ENCODE results near the gene NGEF.

The NGEF gene

DNA sequence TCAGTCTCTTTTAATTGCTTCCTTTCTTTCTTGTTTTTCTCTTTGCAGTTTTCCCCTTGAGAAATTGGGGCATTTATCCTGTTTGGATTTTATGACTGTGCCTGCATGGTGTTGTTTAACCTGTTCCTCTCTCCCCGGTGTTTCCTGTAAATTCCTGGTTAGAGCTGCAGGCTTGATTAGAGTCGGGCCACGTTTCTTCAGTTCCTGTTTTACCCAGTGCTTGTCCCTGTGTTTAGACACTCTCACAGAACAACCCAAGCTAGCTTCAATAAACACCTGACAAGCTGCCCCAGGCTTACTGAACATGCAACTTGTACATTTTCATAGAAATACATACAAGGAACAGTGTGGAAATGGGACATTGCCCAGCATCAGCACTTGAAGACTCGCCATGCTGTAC, 53.9 kb downstream of the NGEF start:
- DNase-seq: no peak

GRCh38 chr2:232957657-232958090, 55.4 kb downstream of the NGEF start:
- DNase-seq: no peak

- DNase-seq: no peak
Measured at GRCh38 chr2:232955856-232956255, 57.2 kb downstream of the NGEF start.

- no peak for DNase-seq
Measured at GRCh38 chr2:232954691-232955090, 58.4 kb downstream of the NGEF start.

DNA sequence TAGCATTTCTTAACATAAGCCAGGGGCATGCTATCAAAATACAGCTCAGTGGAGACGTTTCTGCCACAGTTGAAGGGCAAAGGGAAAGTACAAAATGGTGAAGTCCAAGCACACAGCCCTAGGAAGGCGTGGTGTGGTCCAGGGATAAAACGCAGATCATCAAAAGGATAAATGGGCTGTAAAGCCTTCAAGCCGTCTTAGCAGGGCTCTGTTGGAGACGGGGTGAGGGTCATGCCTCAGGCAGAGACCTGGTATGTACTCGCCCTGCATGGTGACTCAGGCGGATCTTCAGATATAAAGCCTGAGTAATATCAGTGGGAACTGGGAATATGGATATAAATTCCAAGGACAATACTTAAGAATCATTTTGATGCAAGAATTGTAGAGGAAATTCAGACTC, 61.2 kb downstream of the NGEF start:
- DNase-seq: no peak

DNA sequence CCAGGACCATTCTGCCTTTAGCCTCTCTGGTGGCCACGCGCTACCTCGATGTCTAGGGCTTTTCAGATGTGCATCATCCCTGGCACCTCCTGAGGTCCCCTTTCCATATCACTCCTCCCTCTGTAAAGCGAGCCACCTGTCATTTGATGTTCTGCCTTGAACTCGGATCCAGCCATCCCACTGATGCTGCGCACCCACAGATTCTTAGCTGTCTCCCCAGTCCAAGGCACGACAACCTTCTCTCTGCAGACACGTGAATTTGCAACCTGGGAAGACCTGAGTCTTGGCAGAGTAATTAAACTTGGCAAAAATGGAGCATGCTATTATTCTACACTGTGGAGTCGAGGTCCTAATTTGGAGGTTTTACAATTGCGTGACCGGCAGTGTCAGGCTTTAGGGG, 61.9 kb downstream of the NGEF start:
- no peak for DNase-seq

GRCh38 chr2:232950751-232951150, 62.3 kb downstream of the NGEF start:
- no peak for DNase-seq

DNA sequence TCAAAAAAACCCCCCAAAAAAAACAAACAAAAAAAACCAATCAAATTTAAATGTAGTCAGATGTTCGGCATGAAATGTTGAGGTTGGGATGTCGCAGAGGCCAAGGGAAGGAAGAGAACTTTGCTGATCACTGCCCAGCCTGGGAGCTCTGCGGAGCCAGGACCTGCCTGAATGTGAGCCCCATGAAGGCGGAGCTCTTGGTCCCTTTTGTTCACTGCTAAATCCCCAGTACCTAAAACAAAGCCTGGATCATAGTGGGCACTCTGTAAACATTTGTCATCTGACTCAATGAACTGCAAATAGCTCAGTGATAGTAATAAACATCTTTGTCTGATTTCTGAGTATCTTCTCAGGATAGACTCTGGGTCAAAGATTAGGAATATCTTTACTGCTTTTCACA, 64.0 kb downstream of the NGEF start:
- no peak for DNase-seq

DNA sequence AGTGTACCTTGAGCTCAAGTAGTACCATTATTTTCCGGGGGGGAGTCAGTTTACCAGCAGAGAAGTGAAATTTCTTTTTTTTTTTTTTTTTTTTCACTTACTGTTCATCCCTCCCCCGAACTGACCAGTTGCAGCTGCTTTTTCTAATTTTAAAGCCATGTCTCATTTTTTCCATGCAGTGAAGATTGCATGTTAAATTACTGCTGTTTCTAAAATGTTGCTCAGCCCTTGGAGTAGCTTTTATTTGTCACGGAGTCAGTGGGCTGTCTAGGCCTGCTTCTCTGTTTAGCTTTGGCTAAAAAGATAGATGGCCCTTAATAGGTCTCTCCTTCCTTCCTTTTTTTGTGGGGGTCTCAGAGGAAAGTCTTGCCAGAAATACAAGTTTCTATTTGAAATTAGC, 70.2 kb downstream of the NGEF start:
- DNase-seq: no peak

DNA sequence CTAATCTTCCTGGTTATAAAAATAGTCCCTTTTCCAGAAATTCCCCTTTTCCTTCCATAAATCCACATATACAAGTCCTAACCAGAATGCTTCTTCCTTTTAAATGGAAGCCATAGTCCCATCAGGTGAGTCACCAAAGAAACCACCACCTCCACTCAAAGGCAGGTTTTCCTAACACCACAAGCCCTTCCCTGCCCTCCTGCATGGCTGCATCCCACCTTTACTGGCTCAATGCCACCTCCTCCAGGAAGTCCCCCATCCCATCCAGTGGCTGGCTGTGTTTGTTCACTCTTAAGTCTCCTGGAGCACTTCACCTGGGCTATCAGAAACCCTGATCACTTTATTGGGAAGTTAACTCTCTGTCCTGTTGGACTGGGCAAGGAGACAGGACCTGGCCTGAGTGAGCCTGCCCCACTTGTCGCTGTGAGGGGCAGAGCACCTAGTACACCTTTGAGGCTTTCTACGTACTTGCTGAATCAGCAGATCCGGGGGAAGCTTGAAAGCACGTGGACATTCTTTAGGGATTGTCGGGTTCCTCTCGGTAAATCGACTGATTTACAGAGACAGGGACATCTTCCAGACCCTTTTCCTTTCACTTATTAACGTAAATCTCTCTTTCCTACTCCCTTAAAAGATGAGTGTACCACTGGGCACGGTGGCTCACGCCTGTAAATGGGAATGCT, 71.0 kb downstream of the NGEF start:
- no peak for DNase-seq

DNA sequence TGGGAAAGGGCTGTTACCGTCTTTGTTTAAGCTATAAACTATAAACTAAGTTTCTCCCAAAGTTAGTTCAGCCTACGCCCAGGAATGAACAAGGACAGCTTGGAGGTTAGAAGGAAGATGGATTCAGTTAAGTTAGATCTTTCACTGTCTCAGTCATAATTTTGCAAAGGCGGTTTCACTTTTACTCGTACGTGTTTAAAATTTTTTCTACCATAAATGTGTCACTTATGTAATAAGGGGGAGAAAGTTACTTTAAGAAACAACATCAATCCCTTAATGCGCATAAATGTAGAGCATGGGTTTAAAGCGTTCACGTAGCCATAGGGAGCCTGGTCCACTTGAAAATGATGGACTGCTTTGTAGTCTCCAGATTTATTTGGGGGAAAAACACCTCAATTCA, 71.7 kb downstream of the NGEF start:
- DNase-seq: no peak

GRCh38 chr2:232940724-232941123, 72.3 kb downstream of the NGEF start:
- no peak for DNase-seq

DNA sequence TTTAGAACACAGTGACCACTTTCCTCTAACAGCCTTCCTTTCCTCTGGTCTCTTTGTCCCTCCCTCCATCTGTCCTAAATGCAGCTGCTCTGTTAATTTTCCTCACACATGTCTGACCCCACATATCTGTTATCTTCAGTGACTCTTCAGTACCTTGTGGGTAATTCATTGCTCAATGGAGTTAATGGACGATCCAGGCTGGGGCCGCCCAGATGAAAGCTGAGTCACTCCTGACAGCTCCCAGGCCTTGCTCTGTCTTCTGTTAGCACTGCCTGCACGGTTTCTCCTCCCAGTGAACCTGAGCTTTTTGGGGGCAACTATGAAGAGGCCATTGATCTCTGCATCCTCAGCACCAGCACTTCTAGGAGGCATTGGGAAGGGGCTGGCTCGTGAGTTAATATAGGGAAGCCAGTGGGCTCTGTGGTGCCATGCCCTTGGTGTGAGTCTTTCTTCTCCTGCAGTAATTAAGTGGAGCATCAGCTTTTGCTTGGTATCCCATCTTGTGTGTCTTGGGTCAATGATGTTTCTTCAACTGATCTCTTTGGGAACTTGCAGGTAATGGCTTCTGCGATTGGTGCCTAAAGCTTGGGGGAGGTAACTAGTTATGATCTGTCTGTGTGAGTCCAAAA, 75.7 kb downstream of the NGEF start:
- DNase-seq: peak; percentile 86

DNA sequence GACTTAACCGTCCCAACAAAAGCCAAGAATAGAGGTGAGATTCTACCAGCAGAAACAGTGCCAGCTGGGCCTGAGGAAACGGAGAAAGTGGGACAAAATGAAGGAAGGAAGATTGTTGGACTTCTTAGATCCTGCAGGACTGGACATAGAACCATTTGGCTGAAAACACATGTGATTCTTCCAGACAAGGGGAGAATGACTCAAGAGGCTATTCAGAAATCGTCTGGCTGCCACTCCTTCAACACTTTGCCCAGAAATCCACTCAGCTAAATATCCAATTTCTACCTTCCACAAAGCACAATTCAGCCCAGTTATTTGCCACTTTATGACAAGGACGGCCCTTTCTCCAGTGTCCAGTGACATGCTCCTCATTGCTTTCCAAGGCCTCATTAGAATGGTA, 81.4 kb downstream of the NGEF start:
- DNase-seq: no peak

- no peak for DNase-seq
Measured at GRCh38 chr2:232930059-232930400, 83.0 kb downstream of the NGEF start.

- DNase-seq: no peak
Measured at GRCh38 chr2:232929303-232930058, 83.6 kb downstream of the NGEF start.

DNA sequence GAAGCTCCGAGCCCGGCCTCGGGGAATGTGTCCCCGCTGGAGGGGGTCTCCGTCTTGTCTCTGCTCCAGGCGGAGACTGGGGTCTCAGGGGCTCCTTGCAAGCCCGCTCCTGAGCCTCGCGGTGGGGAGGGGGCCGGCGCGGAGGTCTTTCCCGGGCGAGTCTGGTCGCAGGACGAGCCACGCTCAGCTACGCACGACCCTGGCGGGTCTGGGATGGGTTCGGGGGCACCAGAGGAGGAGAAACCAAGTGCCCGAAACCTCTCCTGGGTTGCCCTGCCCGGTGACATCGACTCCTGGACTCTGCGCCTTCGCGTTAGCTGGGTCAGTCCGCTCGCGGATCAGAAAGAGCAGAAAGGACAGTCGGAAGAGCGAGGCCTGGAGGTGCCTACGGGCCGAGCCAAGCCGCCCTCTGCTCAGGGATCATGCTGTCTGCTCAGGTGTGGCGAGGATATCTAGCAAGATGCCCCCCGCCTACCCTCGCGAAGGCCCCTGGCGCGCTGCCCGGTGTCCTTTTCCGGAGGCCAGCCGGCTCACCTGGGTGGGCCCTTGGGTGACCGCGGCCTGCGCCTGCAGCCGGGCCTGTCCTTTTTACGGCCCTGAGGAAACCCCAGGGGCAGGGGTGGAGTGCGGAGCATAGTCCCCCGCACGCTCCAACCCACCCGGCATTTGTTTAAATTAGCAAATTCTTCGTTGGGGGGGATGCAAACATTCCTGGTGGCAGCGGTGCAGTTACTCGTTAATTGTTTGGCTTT, 84.3 kb downstream of the NGEF start:
- no peak for DNase-seq

- DNase-seq: no peak
Measured at GRCh38 chr2:232927793-232928550, 85.1 kb downstream of the NGEF start.

DNA sequence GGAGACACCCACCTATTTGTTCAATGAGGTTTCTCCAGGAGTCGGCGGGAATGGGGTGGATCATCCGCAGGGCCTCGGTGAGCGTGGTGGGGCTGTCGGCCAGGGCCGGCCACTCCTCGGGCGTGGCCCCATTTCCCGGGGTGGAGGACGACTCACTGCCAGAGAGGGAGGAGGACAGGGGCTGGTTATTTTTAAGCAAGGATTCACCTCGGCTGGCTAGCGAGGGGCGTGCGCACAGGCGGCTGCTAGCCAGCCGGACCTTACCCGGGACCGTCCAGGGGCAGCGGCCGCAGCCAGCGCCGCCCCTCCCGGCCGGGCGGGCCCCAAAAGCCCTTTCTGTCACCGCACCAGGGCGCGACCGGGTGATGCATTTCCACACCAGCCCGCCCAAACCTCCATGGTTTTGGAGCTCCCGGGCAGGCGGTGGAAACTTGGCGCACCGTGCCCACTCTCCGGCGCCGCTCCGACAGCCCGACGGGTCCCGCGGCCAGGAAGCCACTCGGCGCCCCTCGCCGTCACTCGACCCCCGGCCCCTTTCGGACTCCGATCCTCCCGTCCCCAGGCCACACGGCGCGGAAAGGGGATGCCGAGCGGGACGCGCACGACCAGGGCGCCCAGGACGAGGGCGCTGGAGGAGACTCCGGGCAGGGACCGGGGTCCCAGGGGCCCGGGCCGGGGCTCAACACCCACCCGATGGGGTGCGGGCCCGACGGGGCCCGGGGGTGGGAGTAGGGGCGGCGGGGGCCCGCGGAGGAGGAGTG, 85.8 kb downstream of the NGEF start:
- DNase-seq: no peak

DNA sequence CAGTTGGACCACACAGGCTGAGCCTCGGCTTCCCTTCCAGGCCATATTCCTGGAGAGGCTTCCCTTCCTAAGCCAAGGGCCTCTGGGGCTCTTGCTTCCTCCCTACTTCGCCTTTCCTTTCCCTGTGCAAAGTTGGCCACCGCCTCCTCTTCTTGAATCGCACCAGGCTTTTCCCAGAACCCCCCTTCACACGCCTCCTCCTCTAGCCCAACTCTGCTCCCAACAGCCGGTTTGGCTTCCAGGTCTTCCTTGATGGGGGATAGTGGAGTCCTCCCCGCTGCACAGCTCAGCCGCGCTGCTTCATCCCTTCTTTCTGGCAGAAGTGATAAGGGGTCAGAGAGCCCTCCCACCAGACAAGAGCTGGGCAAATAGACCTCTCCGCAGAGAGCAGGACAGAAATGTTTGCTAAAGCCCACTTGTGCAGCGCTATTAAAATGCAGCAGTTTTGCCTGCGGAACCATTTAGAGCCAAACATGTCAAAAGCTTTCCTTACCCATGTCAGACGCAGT, 86.6 kb downstream of the NGEF start:
- no peak for DNase-seq

DNA sequence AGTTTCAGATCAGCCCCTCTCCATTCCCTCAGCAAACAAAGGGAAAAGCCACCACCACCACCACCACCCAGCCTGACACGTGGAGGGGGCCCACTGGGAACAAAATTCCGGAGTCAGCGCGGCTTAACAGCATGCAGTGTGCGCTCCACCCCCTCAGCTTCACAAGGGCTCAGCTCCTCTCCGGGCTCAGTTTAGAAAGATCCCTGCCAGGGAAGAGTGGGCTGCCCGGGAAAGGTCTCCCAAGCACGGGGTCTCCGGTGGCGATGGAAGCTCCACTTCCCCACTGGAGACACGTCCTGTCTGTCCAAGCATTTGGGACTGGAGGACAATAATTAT, 87.3 kb downstream of the NGEF start:
- no peak for DNase-seq
